HG03342 (cell line): ENCODE measurements around the gene CCL1.

ENCODE experiments used
- ATAC-seq: cut with Tn5 transposase; IDR thresholded peaks from one replicate; pipeline ENCODE4 v1.9.1; 2021; ENCODE audit warnings: mild to moderate bottlenecking, moderate library complexity; ENCODE audit not compliant: unreplicated experiment

The CCL1 gene

GRCh38 chr17:34363183-34363661 is at the start of gene CCL1:
Gene CCL1 (minus strand): TSS chr17:34363233. CDS start chr17:34363161, 72 bp downstream.
- no peak for ATAC-seq

- ATAC-seq = no peak
These were observed 49.5 kb upstream of the CCL1 start for GRCh38 chr17:34412534-34412933.

- ATAC-seq = no peak
These were observed 48.8 kb upstream of the CCL1 start for GRCh38 chr17:34411646-34412421.

- no peak for ATAC-seq
These were observed 46.3 kb upstream of the CCL1 start for GRCh38 chr17:34409352-34409751.

GRCh38 chr17:34408439-34408838 is 45.4 kb upstream of the CCL1 start:
- ATAC-seq = no peak

- no peak for ATAC-seq
These were observed 43.2 kb upstream of the CCL1 start for GRCh38 chr17:34406226-34406625.

GRCh38 chr17:34403006-34403405 is 40.0 kb upstream of the CCL1 start:
- ATAC-seq = no peak

- no peak for ATAC-seq
These were observed 38.1 kb upstream of the CCL1 start for GRCh38 chr17:34401165-34401564.

GRCh38 chr17:34400301-34400931 is 37.4 kb upstream of the CCL1 start:
- no peak for ATAC-seq

GRCh38 chr17:34399725-34400124 is 36.7 kb upstream of the CCL1 start:
- no peak for ATAC-seq

- ATAC-seq = no peak
These were observed 36.0 kb upstream of the CCL1 start for GRCh38 chr17:34398990-34399389.

- ATAC-seq = no peak
These were observed 34.2 kb upstream of the CCL1 start for GRCh38 chr17:34397265-34397664.

GRCh38 chr17:34393401-34393800 is 30.4 kb upstream of the CCL1 start:
- no peak for ATAC-seq

- ATAC-seq = no peak
These were observed 28.2 kb upstream of the CCL1 start for GRCh38 chr17:34391241-34391640.

GRCh38 chr17:34390649-34391048 is 27.6 kb upstream of the CCL1 start:
- ATAC-seq = no peak

- ATAC-seq = no peak
These were observed 26.2 kb upstream of the CCL1 start for GRCh38 chr17:34389126-34389750.

GRCh38 chr17:34387566-34387965 is 24.5 kb upstream of the CCL1 start:
- ATAC-seq = no peak

- no peak for ATAC-seq
These were observed 23.9 kb upstream of the CCL1 start for GRCh38 chr17:34386697-34387550.

- ATAC-seq = no peak
These were observed 23.3 kb upstream of the CCL1 start for GRCh38 chr17:34386343-34386696.

- no peak for ATAC-seq
These were observed 22.0 kb upstream of the CCL1 start for GRCh38 chr17:34384822-34385605.
